ENCODE data around the gene TJP3. TPM values are rescaled to one million over a fixed set of nuclear protein-coding genes. Genes with fewer than 3 reads are reported as not detected.

The TJP3 gene
- total RNA-seq, 3 donors from 2014 or later (not counting 1 experiment from before 2014, with no cell fraction given): 1.1 to 2.9 (median 1.3) TPM

- TF ChIP-seq, protein P1, sequence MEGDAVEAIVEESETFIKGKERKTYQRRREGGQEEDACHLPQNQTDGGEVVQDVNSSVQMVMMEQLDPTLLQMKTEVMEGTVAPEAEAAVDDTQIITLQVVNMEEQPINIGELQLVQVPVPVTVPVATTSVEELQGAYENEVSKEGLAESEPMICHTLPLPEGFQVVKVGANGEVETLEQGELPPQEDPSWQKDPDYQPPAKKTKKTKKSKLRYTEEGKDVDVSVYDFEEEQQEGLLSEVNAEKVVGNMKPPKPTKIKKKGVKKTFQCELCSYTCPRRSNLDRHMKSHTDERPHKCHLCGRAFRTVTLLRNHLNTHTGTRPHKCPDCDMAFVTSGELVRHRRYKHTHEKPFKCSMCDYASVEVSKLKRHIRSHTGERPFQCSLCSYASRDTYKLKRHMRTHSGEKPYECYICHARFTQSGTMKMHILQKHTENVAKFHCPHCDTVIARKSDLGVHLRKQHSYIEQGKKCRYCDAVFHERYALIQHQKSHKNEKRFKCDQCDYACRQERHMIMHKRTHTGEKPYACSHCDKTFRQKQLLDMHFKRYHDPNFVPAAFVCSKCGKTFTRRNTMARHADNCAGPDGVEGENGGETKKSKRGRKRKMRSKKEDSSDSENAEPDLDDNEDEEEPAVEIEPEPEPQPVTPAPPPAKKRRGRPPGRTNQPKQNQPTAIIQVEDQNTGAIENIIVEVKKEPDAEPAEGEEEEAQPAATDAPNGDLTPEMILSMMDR (IDR thresholded peaks at IDR 0.05): no peak
- H3K4me3 Mint-ChIP-seq: no peak overlapping the region
- H3K4me1 ChIP-seq (ENCODE audit: control insufficient read depth, insufficient read depth, low read length): peaks cover 19% of the 10 kb centered on the region
- no peak overlapping the region for H3K27ac ChIP-seq (ENCODE audit: low read length)
- intact Hi-C loops (cut with micrococcal nuclease): no loop called here
- ATAC-seq (no peak), DNase-seq (no peak)
- 74% methylated on average over 3 of the region's 3 CpGs for WGBS (ENCODE audit: insufficient coverage)
- H3K9me3 ChIP-seq (ENCODE audit: control insufficient read depth, insufficient read depth, low read length): no peaks in the 10 kb centered on the region
- H3K27me3 ChIP-seq (ENCODE audit: control insufficient read depth, insufficient read depth, low read length): peaks cover 22% of the 10 kb centered on the region
- H3K27ac Mint-ChIP-seq: no peak overlapping the region
- no peaks in the 10 kb centered on the region for H3K9me3 Mint-ChIP-seq
- H3K4me1 Mint-ChIP-seq: peaks cover 0 to 12% of the 10 kb centered on the region in 2 donors
- H3K27me3 Mint-ChIP-seq (ENCODE audit: low read depth in 2 of 2): peaks cover 0 to 20% of the 10 kb centered on the region in 2 donors
- H3K4me3 ChIP-seq (ENCODE audit: low read length): no peak overlapping the region
- no peaks in the 10 kb centered on the region for H3K36me3 ChIP-seq (ENCODE audit: control insufficient read depth, insufficient read depth, low read length)
- no peaks in the 10 kb centered on the region for H3K36me3 Mint-ChIP-seq
Observed at GRCh38 chr19:3725121-3725520, 16.9 kb downstream of the TJP3 start.

- no peaks in the 10 kb centered on the region for H3K9me3 Mint-ChIP-seq
- Histone ChIP-seq H3K27me3 (ENCODE audit: control insufficient read depth, insufficient read depth, low read length) (peaks cover 16% of the 10 kb centered on the region), H3K4me1 (ENCODE audit: control insufficient read depth, insufficient read depth, low read length) (peaks cover 16% of the 10 kb centered on the region), H3K4me3 (ENCODE audit: low read length) (no peak overlapping the region), H3K27ac (ENCODE audit: low read length) (no peak overlapping the region), H3K9me3 (ENCODE audit: control insufficient read depth, insufficient read depth, low read length) (no peaks in the 10 kb centered on the region), H3K36me3 (ENCODE audit: control insufficient read depth, insufficient read depth, low read length) (no peaks in the 10 kb centered on the region)
- no peak overlapping the region for H3K4me3 Mint-ChIP-seq
- intact Hi-C loops (cut with micrococcal nuclease): no loop called here
- WGBS (ENCODE audit: insufficient coverage): 56% methylated on average over 11 of the region's 14 CpGs
- no peak for DNase-seq
- H3K27me3 Mint-ChIP-seq (ENCODE audit: low read depth in 2 of 2): peaks cover 0 to 15% of the 10 kb centered on the region in 2 donors
- no peaks in the 10 kb centered on the region for H3K36me3 Mint-ChIP-seq
- TF ChIP-seq, protein P1 (IDR thresholded peaks at IDR 0.05): no peak
- H3K27ac Mint-ChIP-seq: no peak overlapping the region
- peaks cover 0 to 8% of the 10 kb centered on the region in 2 donors for H3K4me1 Mint-ChIP-seq
- no peak for ATAC-seq
Observed at GRCh38 chr19:3725640-3726310, 17.6 kb downstream of the TJP3 start.

- TF ChIP-seq, protein P1 (IDR thresholded peaks at IDR 0.05): no peak
- Histone ChIP-seq H3K9me3 (ENCODE audit: control insufficient read depth, insufficient read depth, low read length) (no peaks in the 10 kb centered on the region), H3K4me3 (ENCODE audit: low read length) (no peak overlapping the region), H3K4me1 (ENCODE audit: control insufficient read depth, insufficient read depth, low read length) (no peaks in the 10 kb centered on the region), H3K27ac (ENCODE audit: low read length) (no peak overlapping the region), H3K27me3 (ENCODE audit: control insufficient read depth, insufficient read depth, low read length) (no peaks in the 10 kb centered on the region), H3K36me3 (ENCODE audit: control insufficient read depth, insufficient read depth, low read length) (no peaks in the 10 kb centered on the region)
- WGBS (ENCODE audit: insufficient coverage): 95% methylated on average over 32 of the region's 32 CpGs
- H3K27ac Mint-ChIP-seq: no peak overlapping the region
- H3K36me3 Mint-ChIP-seq: no peaks in the 10 kb centered on the region
- no peak overlapping the region for H3K4me3 Mint-ChIP-seq
- intact Hi-C loops (cut with micrococcal nuclease): no loop called here
- H3K27me3 Mint-ChIP-seq (ENCODE audit: low read depth in 2 of 2): peaks cover 0 to 3% of the 10 kb centered on the region in 2 donors
- H3K4me1 Mint-ChIP-seq: no peaks in the 10 kb centered on the region
- ATAC-seq (no peak), DNase-seq (no peak)
- H3K9me3 Mint-ChIP-seq: no peaks in the 10 kb centered on the region
Observed at GRCh38 chr19:3730457-3730958, 22.3 kb downstream of the TJP3 start.

DNA sequence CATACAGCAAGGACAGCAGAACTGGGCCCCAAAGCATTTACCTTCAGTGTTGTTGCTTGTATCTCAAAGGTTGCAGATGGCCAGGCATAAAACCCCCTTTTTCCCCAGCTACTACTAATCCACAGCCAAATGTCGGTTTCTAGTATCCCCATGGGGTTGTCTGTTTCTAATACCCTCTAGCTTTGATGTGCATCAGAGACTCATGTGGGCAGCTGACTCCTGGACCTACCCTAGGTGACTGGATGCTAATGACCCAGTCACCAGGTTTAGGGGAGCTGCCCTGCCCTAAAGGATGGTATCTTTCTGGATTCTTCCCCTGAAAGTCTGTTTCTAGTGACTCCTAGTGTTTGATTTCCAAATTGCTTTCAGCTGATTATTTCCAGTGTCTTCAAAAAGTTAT, 23.9 kb downstream of the TJP3 start:
- no peak for DNase-seq
- ATAC-seq: no peak
- Mint-ChIP-seq H3K4me3 (no peak overlapping the region), H3K9me3 (no peaks in the 10 kb centered on the region), H3K27me3 (ENCODE audit: low read depth in 2 of 2) (peaks cover 0 to 3% of the 10 kb centered on the region in 2 donors), H3K4me1 (no peaks in the 10 kb centered on the region), H3K27ac (no peak overlapping the region), H3K36me3 (no peaks in the 10 kb centered on the region)
- Histone ChIP-seq H3K27ac (ENCODE audit: low read length) (no peak overlapping the region), H3K36me3 (ENCODE audit: control insufficient read depth, insufficient read depth, low read length) (no peaks in the 10 kb centered on the region), H3K9me3 (ENCODE audit: control insufficient read depth, insufficient read depth, low read length) (no peaks in the 10 kb centered on the region), H3K4me1 (ENCODE audit: control insufficient read depth, insufficient read depth, low read length) (no peaks in the 10 kb centered on the region), H3K27me3 (ENCODE audit: control insufficient read depth, insufficient read depth, low read length) (no peaks in the 10 kb centered on the region), H3K4me3 (ENCODE audit: low read length) (no peak overlapping the region)
- intact Hi-C loops (cut with micrococcal nuclease): no loop called here
- TF ChIP-seq, protein P1 (IDR thresholded peaks at IDR 0.05): no peak
- 100% methylated on average over 1 of the region's 1 CpG for WGBS (ENCODE audit: insufficient coverage)
